Adrenal gland (tissue), 5 donors: ENCODE measurements around the gene NOSIP.

ENCODE experiments used
- POLR2A ChIP-seq, 2 donors: fragments of 450-650 bp; IDR thresholded peaks; one replicate each; pipeline ENCODE4 v1.6.1; 2017; ENCODE audit warnings: antibody characterized with exemption in 2 of 2, mild to moderate bottlenecking in 2 of 2, moderate library complexity in 1 of 2
- TF ChIP-seq, protein P1 (sequence below), 6 experiments: fragments of 450-650 bp in 4 of 6; fragments of 200-600 bp in 2 of 6; sonication (generic) in 1 of 6; IDR thresholded peaks; 1 replicate in 5 of 6; 2 replicates in 1 of 6; pipeline versions ENCODE4 v1.5.1 to v1.8.0; 2016 to 2021; ENCODE audit warnings: antibody characterized with exemption in 6 of 6, mild to moderate bottlenecking in 2 of 6, moderate library complexity in 1 of 6
- donor health status: DM: no; HTN: no; CAD: no.

DNA sequence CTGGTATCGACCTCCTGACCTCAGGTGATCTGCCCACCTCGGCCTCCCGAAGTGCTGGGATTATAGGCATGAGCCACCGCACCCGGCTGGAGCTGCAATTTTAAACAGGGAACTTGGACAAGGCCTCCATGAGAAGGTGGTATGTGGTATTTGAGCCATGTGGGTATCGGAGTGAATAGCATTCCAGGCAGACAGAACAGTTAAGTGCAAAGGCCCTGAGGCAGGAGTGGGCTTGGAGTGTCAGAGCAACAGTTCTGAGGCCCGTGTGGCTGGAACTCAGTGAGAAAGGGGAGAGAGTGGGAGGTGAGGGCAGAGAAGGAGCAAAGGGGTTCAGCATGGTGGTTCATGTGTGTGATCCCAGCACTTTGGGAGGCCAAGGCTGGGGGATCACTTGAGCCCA is 49.6 kb downstream of the NOSIP start:
- TF ChIP-seq, protein P1, sequence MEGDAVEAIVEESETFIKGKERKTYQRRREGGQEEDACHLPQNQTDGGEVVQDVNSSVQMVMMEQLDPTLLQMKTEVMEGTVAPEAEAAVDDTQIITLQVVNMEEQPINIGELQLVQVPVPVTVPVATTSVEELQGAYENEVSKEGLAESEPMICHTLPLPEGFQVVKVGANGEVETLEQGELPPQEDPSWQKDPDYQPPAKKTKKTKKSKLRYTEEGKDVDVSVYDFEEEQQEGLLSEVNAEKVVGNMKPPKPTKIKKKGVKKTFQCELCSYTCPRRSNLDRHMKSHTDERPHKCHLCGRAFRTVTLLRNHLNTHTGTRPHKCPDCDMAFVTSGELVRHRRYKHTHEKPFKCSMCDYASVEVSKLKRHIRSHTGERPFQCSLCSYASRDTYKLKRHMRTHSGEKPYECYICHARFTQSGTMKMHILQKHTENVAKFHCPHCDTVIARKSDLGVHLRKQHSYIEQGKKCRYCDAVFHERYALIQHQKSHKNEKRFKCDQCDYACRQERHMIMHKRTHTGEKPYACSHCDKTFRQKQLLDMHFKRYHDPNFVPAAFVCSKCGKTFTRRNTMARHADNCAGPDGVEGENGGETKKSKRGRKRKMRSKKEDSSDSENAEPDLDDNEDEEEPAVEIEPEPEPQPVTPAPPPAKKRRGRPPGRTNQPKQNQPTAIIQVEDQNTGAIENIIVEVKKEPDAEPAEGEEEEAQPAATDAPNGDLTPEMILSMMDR (IDR thresholded peaks at IDR 0.05), result no peak
- TF ChIP-seq POLR2A (IDR thresholded peaks at IDR 0.05), result no peak
